Stimulated activated CD4-positive, alpha-beta T cell treated with anti-CD3 and anti-CD28 coated beads, TNF-alpha, amount 100 ng/mL, for 48 hours (primary cell): ENCODE data around the gene CRADD.
"Not testable (repeated sequence)": the region's sequence is repeated elsewhere in the genome, so short reads cannot be mapped to it uniquely, and the experiment has no call there.

Experiments used
- DNase-seq, 3 donors: peaks; one replicate each; pipeline ENCODE4 v3.0.0-alpha.2; 2020; ENCODE audit warnings: low read depth in 3 of 3

CRADD gene

DNA sequence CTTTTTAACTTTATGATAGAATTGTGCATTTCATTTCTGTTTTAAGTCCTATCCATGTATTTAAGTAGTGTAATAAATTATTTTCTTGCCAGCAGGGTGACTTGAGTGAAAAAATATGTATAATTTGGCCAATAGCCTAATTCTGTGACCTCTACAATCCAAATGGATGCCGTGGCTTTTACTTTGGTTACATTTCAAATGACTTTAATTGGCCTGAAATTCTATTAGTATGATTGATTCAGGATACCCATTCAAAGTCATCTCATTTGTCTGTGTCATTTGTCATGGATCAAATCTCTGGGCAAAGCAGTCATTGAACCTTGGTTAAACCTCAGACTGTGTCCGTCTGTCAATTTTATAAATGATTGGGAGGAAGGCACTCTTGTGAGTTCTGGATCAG is 29.6 kb downstream of the CRADD start:
- no peak for DNase-seq

DNA sequence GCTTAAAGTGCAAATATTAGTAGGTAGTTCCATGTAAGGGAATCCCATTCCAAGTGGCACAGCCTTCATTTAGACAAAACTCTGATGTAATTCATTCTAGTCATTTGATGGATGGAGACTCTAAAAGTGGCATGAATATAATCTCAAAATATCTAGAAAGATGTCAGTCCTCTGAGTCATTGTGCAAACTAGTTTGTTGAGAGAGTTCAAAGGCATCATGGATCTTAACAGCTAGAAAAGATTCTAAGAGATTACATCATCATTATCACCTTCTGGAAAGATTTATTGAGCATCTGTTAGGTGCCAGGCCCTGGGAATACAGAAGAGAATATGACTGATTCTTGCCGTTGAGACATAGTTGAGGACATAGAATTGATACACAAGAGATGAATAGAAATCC is 30.7 kb downstream of the CRADD start:
- DNase-seq, result no peak

DNA sequence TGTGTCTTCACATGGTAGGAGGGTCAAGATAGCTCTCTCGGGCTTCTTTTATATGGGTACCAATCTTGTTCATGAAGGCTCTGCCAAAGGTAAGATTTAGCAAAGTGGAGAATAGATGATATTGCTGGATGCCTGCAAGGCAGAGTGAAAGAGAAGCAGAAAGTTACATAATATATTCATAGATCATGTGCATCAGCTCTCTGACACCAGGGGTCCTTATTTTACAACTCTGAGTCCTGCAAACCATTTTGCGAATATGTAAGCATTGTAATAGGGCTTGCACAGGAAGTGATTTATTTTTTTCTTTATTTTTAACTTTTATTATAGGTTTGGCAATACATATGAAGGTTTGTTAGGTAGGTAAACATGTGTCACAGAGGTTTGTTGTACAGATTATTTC is 31.8 kb downstream of the CRADD start:
- DNase-seq, result no peak

DNA sequence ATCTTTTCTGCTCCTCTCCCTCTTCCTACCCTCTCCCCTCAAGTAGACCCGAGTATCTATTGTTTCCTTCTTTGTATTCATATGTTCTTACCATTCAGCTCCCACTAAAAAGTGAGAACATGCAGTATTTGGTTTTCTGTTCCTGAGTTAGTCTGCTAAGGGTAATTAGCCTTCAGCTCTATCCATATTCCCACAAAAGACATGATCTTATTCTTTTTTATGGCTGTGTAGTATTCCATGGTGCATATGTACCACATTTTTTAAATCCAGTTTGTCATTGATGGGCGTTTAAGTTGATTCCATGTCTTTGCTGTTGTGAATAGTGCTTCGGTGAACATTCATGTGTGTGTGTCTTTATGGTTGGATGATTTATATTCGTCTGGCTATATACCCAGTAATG is 32.2 kb downstream of the CRADD start:
- DNase-seq, result no peak

- no peak for DNase-seq
Observed at GRCh38 chr12:93710574-93710926, 33.4 kb downstream of the CRADD start.

GRCh38 chr12:93711502-93711901 is 34.3 kb downstream of the CRADD start:
- not testable (repeated sequence) for DNase-seq

GRCh38 chr12:93712200-93712599 is 35.0 kb downstream of the CRADD start:
- no peak for DNase-seq

DNA sequence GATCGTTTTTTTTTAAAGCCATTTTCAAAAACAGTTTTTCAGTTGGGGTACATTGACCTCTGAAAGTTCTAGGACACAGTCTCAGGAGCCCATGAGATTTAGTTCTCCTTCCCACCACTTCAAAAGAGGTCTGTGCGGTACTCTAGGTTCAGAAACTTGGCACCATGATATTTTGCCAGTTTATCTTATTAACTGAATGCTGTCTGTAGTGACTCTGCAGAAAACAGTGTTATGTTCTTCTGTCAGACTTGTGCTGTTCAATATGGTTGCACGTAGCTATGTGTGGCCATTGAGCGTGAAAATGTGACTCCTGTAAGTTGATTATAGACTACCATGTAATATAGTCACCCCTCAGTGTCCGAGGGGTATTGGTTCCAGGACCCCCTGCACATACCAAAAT is 35.9 kb downstream of the CRADD start:
- DNase-seq, result no peak

DNA sequence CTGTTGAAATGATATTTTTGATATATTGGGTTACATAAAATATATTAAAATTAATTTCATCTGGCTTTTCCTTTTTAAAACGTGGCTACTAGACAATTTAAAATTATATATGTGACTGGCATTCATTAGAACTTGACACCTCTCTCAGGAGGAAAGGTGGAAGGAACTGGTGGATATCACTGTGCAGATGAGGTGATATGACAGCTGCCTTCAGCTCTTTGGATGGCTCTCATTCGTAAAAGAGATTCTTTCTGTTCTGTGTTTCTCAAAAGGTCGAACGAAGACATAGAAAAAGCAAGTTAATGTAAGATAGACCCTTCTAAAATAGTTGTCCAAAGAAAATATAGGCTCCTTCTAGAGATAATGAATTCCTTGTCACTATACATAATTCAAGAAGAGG is 36.6 kb downstream of the CRADD start:
- DNase-seq, result no peak

DNA sequence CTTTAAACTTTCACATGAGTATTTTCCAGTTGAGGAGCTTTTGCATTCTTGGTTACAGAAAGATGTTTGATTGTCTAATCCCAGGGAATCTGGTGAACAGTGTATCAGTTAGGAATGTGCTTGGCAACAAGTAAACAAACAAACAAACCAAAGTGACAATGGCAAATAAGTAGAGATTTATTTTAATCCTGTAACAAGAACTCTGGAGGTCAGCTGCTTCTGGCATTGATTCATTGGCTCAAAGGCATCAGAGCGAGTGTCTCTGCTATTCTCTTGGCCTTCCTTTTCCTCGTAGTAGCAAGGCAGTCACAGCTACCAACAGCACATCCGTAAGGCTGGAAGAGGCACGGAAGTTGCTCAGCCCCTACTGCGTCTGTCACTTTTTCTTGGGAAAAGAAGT is 37.2 kb downstream of the CRADD start:
- no peak for DNase-seq

DNA sequence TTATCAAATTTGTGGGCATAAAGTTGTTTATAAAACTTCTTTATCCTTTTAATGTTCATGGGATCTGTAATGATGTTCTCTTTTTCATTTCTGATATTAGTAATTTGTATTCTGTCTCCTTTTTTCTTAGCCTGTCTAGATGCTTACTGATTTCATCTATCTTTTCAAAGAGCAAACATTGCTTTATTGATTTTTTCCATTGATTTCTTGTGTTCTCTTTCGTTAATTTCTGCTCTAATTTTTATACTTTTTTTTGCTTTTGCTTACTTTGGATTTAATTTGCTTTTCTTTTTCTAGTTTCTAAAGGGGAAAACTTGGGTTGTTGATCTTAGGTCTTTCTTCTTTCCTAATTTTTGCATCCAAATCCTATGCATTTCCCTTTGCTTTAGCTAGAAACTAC is 42.5 kb downstream of the CRADD start:
- DNase-seq, result no peak

GRCh38 chr12:93720559-93720958 is 43.4 kb downstream of the CRADD start:
- no peak for DNase-seq

DNA sequence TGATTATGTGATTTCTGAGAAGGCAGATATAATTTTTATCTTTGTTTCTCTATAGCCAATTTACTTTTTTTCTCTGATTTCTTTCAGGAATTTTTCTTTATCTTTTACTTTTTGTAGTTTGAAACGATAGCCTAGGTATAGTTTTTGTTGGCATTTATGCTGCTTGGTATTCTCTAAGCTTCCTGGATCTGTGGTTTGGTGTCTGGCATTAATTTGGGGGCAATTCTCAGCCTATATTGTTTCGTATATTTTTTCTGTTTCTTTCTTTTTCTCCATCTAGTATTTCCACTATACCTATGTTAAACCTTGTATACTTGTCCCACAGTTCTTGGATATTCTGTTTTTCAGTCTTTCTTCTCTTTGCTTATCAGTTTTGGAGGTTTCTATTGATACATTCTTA is 45.0 kb downstream of the CRADD start:
- DNase-seq, result no peak

DNA sequence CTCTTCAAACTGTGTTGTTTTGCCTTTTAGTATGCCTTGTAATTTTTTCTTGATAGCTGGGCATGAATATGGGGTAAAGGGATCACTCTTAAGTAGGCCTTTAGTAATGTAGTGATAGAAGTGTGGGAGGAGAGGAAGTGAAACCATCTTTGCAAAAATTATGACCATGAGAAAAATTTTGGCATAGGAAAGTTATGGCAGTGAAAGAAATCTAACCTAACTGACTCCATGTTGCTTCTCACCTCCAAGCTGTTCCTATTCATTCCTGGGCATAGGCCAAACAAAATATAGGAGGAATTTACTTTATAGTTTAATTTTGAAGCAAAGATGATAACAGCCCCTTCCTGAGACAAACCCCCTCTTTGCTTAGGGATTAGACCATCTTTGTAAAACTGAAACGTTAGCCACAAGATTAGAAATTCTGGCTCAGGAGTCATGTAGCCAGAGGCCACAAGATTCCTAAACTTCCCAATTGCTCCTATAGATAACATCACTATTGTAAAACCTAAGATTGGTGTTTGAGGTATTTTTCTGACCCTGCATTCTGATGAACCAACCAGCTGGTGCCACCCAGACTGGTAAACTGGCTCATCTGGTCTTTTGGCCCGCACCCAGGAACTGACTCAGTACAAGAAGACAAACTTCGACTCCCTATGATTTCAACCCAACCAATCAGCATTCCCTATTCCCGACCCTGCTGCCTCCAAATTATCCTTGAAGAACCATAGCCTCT is 45.8 kb downstream of the CRADD start:
- DNase-seq, result no peak

DNA sequence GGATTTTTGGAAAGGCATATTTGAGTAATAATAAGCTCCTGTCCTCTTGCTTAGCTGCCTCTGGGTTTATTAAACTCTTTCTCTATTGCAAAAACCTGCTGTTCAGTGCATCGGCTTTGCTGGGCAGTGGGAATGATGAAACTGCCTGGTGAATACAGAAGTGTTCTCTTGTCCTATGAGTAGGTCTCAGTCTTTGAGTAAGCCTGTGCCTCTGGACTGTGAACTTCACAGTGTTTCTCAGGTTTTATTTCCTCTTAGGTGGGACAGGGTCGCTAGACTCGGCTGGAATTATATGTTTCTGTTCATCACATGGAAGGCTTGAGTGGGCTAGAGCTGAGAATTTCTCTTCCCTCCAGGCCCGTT is 46.4 kb downstream of the CRADD start:
- DNase-seq, result no peak

- no peak for DNase-seq
Observed at GRCh38 chr12:93725531-93725930, 48.4 kb downstream of the CRADD start.

GRCh38 chr12:93727195-93727811 is 50.1 kb downstream of the CRADD start:
- DNase-seq, result no peak

DNA sequence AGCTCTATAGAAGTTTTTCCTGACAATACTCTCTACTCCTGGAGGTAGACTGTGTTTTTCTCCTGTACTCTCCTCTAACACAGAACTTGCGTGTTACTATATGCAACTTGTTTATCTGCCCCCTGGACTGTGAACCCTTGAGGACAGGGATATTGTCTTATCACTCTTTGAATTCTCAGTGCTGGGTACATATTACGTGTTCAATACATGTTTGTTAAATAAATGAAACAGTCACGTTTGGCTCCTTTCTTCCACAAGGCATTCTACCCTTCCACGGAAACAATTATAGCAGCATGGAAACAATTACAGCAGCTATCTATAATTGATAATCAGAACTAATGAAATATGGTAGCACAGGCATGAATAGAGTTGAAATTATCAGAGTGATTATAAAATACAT is 50.7 kb downstream of the CRADD start:
- DNase-seq, result no peak

DNA sequence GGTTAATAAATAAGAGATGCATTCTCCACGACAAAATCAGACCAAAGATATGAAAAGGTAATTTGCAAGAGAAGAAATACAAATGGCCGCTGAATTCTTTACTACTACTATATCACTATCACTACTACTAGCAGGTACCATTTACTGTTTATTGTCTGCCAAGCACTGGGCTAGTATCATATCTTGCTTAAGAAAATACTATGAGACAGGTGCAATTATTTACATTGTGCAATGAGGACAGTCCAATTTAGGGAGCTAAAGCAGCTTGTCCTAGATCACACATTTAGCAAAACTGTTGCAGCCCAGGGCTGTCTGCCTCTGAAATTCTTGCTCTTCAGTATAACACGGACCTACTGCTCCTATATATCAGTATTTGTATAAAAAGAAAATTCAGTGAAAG is 52.8 kb downstream of the CRADD start:
- no peak for DNase-seq

DNA sequence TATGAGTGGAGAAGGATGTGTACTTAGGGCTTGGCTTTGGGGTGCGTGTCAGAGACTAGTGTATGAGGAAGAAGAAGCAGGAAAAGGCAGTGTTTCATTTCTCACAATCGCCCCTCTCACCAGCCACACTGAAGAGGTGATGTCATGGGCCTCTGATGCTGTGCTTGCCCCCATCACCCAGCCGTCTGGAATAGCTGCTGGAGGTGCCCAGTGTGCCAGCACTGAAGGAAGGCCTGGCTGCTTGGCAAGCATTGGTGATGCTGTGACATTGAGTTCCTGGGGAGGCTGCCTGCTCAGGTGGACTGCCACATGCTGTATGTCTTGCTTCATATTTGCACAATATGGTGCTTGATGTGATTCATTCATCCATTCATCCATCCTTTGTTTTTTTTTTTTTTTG is 56.2 kb downstream of the CRADD start:
- DNase-seq, result no peak

DNA sequence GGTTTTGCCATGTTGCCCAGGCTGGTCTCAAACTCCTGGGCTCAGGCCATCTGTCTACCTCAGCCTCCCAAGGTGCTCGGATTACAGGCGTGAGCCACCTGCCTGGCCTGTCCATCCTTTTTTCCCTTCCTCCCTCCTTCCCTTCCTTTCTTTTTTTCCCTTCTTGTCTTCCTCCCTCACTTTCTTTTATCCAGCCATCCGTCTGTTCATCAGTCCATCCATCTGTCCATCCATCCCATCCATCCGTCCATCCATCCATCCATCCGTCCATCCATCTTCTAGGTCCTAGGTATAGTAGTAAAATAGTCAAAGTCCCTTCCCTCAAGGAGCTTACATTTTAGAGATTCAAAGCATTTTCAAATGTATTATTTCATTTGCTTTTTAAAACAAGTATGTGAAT is 56.8 kb downstream of the CRADD start:
- no peak for DNase-seq

GRCh38 chr12:93734784-93735183 is 57.6 kb downstream of the CRADD start:
- DNase-seq, result no peak

GRCh38 chr12:93736640-93737178 is 59.5 kb downstream of the CRADD start:
- DNase-seq, result no peak
